Measurements from ENCODE around the gene TTF2.
"Not testable (repeated sequence)": the region's sequence is repeated elsewhere in the genome, so short reads cannot be mapped to it uniquely, and the experiment has no call there.

DNA sequence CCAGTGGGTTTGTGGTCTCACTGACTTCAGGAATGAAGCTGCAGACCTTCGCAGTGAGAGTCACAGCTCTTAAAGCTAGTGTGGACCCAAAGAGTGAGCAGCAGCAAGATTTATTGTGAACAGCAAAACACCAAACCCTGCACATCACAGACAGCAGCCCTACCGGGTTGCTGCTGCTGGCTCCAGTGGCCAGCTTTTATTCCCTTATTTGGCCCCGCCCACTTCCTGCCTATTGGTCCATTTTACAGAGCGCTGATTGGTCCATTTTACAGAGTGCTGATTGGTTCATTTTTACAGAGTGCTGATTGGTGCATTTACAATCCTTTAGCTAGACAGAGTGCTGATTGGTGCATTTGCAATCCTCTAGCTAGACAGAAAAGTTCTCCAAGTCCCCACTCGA is 91.2 kb downstream of the TTF2 start:
- TF ChIP-seq, protein P1, sequence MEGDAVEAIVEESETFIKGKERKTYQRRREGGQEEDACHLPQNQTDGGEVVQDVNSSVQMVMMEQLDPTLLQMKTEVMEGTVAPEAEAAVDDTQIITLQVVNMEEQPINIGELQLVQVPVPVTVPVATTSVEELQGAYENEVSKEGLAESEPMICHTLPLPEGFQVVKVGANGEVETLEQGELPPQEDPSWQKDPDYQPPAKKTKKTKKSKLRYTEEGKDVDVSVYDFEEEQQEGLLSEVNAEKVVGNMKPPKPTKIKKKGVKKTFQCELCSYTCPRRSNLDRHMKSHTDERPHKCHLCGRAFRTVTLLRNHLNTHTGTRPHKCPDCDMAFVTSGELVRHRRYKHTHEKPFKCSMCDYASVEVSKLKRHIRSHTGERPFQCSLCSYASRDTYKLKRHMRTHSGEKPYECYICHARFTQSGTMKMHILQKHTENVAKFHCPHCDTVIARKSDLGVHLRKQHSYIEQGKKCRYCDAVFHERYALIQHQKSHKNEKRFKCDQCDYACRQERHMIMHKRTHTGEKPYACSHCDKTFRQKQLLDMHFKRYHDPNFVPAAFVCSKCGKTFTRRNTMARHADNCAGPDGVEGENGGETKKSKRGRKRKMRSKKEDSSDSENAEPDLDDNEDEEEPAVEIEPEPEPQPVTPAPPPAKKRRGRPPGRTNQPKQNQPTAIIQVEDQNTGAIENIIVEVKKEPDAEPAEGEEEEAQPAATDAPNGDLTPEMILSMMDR (IDR thresholded peaks at IDR 0.05), result not testable (repeated sequence)
- TF ChIP-seq EP300 (IDR thresholded peaks at IDR 0.05), result not testable (repeated sequence)

Measured in ovary (tissue), 3 donors.